NK-92 treated with Interleukin-12 subunit alpha and Interleukin-12 subunit beta, amount 100 ng/mL, for 24 hours (cell line): ENCODE results near the gene TSEN15.
A peak's percentile ranks its signal among the peaks of the same experiment; 100 is the strongest.

Experiments used
- DNase-seq: peaks from one replicate; lab custom pipeline; 2025; lab: John Stamatoyannopoulos, UW

TSEN15 gene

GRCh38 chr1:184051485-184052193 is at the start of gene TSEN15:
TSEN15 (plus strand) TSS chr1:184051730; CDS start chr1:184051756, 26 bp downstream.
- DNase-seq: peak; percentile 73

- no peak for DNase-seq
Measured at GRCh38 chr1:184002071-184002470, 49.5 kb upstream of the TSEN15 start.

GRCh38 chr1:184004935-184005334 is 46.6 kb upstream of the TSEN15 start:
- DNase-seq: no peak

- DNase-seq: no peak
Measured at GRCh38 chr1:184005506-184005905, 46.0 kb upstream of the TSEN15 start.

GRCh38 chr1:184010788-184011187 is 40.7 kb upstream of the TSEN15 start:
- no peak for DNase-seq

GRCh38 chr1:184012187-184012586 is 39.3 kb upstream of the TSEN15 start:
- no peak for DNase-seq

GRCh38 chr1:184014271-184014670 is 37.3 kb upstream of the TSEN15 start:
- DNase-seq: no peak

- DNase-seq: no peak
Measured at GRCh38 chr1:184016169-184016568, 35.4 kb upstream of the TSEN15 start.

GRCh38 chr1:184017306-184017705 is 34.2 kb upstream of the TSEN15 start:
- DNase-seq: no peak

GRCh38 chr1:184018622-184019021 is 32.9 kb upstream of the TSEN15 start:
- DNase-seq: no peak

GRCh38 chr1:184019069-184019468 is 32.5 kb upstream of the TSEN15 start:
- DNase-seq: no peak

- DNase-seq: no peak
Measured at GRCh38 chr1:184019506-184019905, 32.0 kb upstream of the TSEN15 start.

GRCh38 chr1:184020328-184020727 is 31.2 kb upstream of the TSEN15 start:
- no peak for DNase-seq

- DNase-seq: no peak
Measured at GRCh38 chr1:184020855-184021254, 30.7 kb upstream of the TSEN15 start.

- DNase-seq: no peak
Measured at GRCh38 chr1:184021728-184022127, 29.8 kb upstream of the TSEN15 start.

- DNase-seq: no peak
Measured at GRCh38 chr1:184022668-184023067, 28.9 kb upstream of the TSEN15 start.

GRCh38 chr1:184023171-184023570 is 28.4 kb upstream of the TSEN15 start:
- no peak for DNase-seq

GRCh38 chr1:184025242-184025675 is 26.3 kb upstream of the TSEN15 start:
- no peak for DNase-seq

GRCh38 chr1:184027826-184028695 is 23.5 kb upstream of the TSEN15 start:
- no peak for DNase-seq

- DNase-seq: no peak
Measured at GRCh38 chr1:184028854-184029623, 22.5 kb upstream of the TSEN15 start.

- DNase-seq: no peak
Measured at GRCh38 chr1:184030433-184031091, 21.0 kb upstream of the TSEN15 start.

GRCh38 chr1:184031092-184031408 is 20.5 kb upstream of the TSEN15 start:
- DNase-seq: no peak
